Neural progenitor cell (in vitro differentiated cells): Measurements from ENCODE around the gene NCK2.

Source experiments
- EZH2 ChIP-seq: fragments of 200-600 bp; sonication (generic); IDR thresholded peaks from 2 replicates; pipeline ENCODE4 v1.6.1; 2017; ENCODE audit warnings: antibody characterized with exemption, mild to moderate bottlenecking, moderate library complexity
- TF ChIP-seq, protein P1 (sequence below): fragments of 200-600 bp; sonication (generic); IDR thresholded peaks from 2 replicates; pipeline ENCODE4 v1.5.1; 2017; ENCODE audit warnings: antibody characterized with exemption, mild to moderate bottlenecking

DNA sequence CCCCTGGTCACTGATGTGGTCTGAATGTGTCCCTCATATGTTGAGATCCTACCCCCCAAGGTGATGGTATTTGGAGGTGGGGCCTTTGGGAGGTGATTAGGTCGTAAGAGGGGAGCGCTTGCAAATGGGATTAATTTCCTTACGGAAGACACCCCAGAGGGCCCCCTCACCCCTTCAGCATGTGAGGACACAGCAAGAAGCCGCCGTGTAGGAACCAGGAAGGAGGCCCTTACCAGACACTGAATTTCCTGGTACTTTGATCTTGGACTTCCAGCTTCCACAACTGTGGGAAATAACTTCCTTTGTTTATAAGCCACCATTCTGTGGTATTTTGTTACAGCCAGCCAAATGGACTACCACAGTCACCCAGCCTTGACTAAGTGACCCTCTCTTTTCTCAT is 35.9 kb downstream of the NCK2 start:
- TF ChIP-seq, protein P1, sequence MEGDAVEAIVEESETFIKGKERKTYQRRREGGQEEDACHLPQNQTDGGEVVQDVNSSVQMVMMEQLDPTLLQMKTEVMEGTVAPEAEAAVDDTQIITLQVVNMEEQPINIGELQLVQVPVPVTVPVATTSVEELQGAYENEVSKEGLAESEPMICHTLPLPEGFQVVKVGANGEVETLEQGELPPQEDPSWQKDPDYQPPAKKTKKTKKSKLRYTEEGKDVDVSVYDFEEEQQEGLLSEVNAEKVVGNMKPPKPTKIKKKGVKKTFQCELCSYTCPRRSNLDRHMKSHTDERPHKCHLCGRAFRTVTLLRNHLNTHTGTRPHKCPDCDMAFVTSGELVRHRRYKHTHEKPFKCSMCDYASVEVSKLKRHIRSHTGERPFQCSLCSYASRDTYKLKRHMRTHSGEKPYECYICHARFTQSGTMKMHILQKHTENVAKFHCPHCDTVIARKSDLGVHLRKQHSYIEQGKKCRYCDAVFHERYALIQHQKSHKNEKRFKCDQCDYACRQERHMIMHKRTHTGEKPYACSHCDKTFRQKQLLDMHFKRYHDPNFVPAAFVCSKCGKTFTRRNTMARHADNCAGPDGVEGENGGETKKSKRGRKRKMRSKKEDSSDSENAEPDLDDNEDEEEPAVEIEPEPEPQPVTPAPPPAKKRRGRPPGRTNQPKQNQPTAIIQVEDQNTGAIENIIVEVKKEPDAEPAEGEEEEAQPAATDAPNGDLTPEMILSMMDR: no peak
- no peak for TF ChIP-seq EZH2
